IMR-90 (cell line): ENCODE measurements around the gene ANKRD6. TPM values are rescaled to one million over a fixed set of nuclear protein-coding genes. Genes with fewer than 3 reads are reported as not detected.

ENCODE experiments used
- ATAC-seq: fragments of 200-7000 bp; cut with Tn5 transposase; 2 replicates; pipeline ENCODE4 v1.9.1; 2020; ENCODE audit warnings: low read depth, mild to moderate bottlenecking, moderate library complexity
- BruUV-seq: library from RNA; stranded (reverse); fragments of 400-500 nt; replicated peaks from 2 replicates; lab custom pipeline; 2021; lab: Mats Ljungman, UMichigan
- CTCF ChIA-PET: fragments of 300-600 bp; formaldehyde crosslinking; extraction: SDS; loops from one replicate; lab custom pipeline; 2021; ENCODE audit warnings: antibody characterized with exemption; lab: Yijun Ruan, JAX
- POLR2A ChIA-PET: fragments of 300-600 bp; sonication (Branson Sonifier 250); formaldehyde crosslinking; loops from one replicate; lab custom pipeline; 2022; ENCODE audit warnings: antibody characterized with exemption; ENCODE audit not compliant: unreplicated experiment; lab: Charles Lee
- DNase-seq: peaks from one replicate; pipeline ENCODE4 v3.0.0; 2013
- H2AFZ ChIP-seq: replicated peaks from 2 replicates; pipeline ENCODE3; 2013; ENCODE audit warnings: low read length, mild to moderate bottlenecking; ENCODE audit not compliant: poor library complexity
- H2AK5ac ChIP-seq: 2 replicates; pipeline ENCODE4 v1.6.1; 2013; ENCODE audit warnings: low read depth, low read length, inconsistent platforms
- H2AK9ac ChIP-seq: replicated peaks from 2 replicates; pipeline ENCODE3; 2013; ENCODE audit warnings: mild to moderate bottlenecking, low read depth, low read length, moderate library complexity; ENCODE audit not compliant: poor library complexity
- H2BK120ac ChIP-seq: 2 replicates; pipeline ENCODE4 v1.6.1; 2013; ENCODE audit warnings: low read depth, low read length, inconsistent platforms
- H2BK15ac ChIP-seq: 3 replicates; pipeline ENCODE4 v1.6.1; 2013; ENCODE audit warnings: low read depth, low read length, inconsistent platforms
- H2BK20ac ChIP-seq: 2 replicates; pipeline ENCODE4 v1.6.1; 2013; ENCODE audit warnings: low read depth, mild to moderate bottlenecking, inconsistent platforms, low read length, moderate library complexity
- H2BK5ac ChIP-seq: 2 replicates; pipeline ENCODE4 v1.6.1; 2013; ENCODE audit warnings: mild to moderate bottlenecking, low read depth, low read length, inconsistent platforms; ENCODE audit not compliant: poor library complexity, severe bottlenecking
- H3K14ac ChIP-seq: replicated peaks from 2 replicates; pipeline ENCODE4 v1.6.1; 2013; ENCODE audit warnings: low read depth, low read length, inconsistent platforms
- H3K18ac ChIP-seq: 2 replicates; pipeline ENCODE4 v1.6.1; 2013; ENCODE audit warnings: low read depth, low read length, control low read depth
- H3K23ac ChIP-seq: 2 replicates; pipeline ENCODE4 v1.6.1; 2013; ENCODE audit warnings: low read depth, low read length, inconsistent platforms
- H3K27ac ChIP-seq: 2 replicates; pipeline ENCODE4 v1.5.1; 2013; ENCODE audit warnings: mild to moderate bottlenecking, control low read depth, low read length; ENCODE audit not compliant: insufficient read depth
- H3K27me3 ChIP-seq: 2 replicates; pipeline ENCODE4 v1.6.1; 2013; ENCODE audit warnings: low read length; ENCODE audit not compliant: control insufficient read depth, insufficient read depth
- H3K36me3 ChIP-seq: 2 replicates; pipeline ENCODE4 v1.6.1; 2013; ENCODE audit warnings: low read length, mixed read lengths; ENCODE audit not compliant: control insufficient read depth, insufficient read depth
- H3K4ac ChIP-seq: 2 replicates; pipeline ENCODE4 v1.6.1; 2013; ENCODE audit warnings: low read depth, low read length, inconsistent platforms
- H3K4me1 ChIP-seq: 2 replicates; pipeline ENCODE4 v1.6.1; 2013; ENCODE audit warnings: low read length, mixed read lengths; ENCODE audit not compliant: control insufficient read depth, insufficient read depth
- H3K4me2 ChIP-seq: 2 replicates; pipeline ENCODE4 v1.6.1; 2013; ENCODE audit warnings: low read depth, mild to moderate bottlenecking, control low read depth, low read length, moderate library complexity
- H3K4me3 ChIP-seq: 2 replicates; pipeline ENCODE4 v1.5.1; 2013; ENCODE audit warnings: low read depth, mild to moderate bottlenecking, control low read depth, low read length, moderate library complexity; ENCODE audit not compliant: insufficient read depth
- H3K56ac ChIP-seq: 2 replicates; pipeline ENCODE4 v1.6.1; 2013; ENCODE audit warnings: low read length, inconsistent platforms; ENCODE audit not compliant: insufficient read depth; ENCODE audit errors: extremely low read depth
- H3K79me1 ChIP-seq, 2 experiments: 2 replicates each; pipeline ENCODE4 v1.6.1; 2013; ENCODE audit warnings: low read length in 2 of 2, inconsistent platforms in 1 of 2, low read depth in 1 of 2
- H3K9ac ChIP-seq: 2 replicates; pipeline ENCODE4 v1.6.1; 2013; ENCODE audit warnings: low read depth, low read length, control low read depth
- H3K9me1 ChIP-seq: 2 replicates; pipeline ENCODE4 v1.6.1; 2013; ENCODE audit warnings: low read length, inconsistent platforms; ENCODE audit not compliant: insufficient read depth
- H3K9me3 ChIP-seq: 2 replicates; pipeline ENCODE4 v1.6.1; 2013; ENCODE audit warnings: low read length; ENCODE audit not compliant: control insufficient read depth, insufficient read depth
- H4K20me1 ChIP-seq: 2 replicates; pipeline ENCODE4 v1.6.1; 2013; ENCODE audit warnings: low read length, inconsistent platforms; ENCODE audit not compliant: insufficient read depth
- H4K5ac ChIP-seq: 2 replicates; pipeline ENCODE4 v1.6.1; 2013; ENCODE audit warnings: mild to moderate bottlenecking, low read depth, low read length, control low read depth
- H4K8ac ChIP-seq, 2 experiments: 2 replicates each; pipeline ENCODE4 v1.6.1; 2013; ENCODE audit warnings: low read depth in 2 of 2, low read length in 2 of 2, control low read depth in 1 of 2, inconsistent platforms in 1 of 2
- H4K91ac ChIP-seq: 2 replicates; pipeline ENCODE4 v1.6.1; 2013; ENCODE audit warnings: low read depth, low read length, inconsistent platforms; ENCODE audit not compliant: insufficient read depth
- MAZ ChIP-seq: IDR thresholded peaks from 2 replicates; pipeline ENCODE4 v1.6.1; 2012; ENCODE audit warnings: low read depth, mild to moderate bottlenecking, low read length, improper control_type of control experiment, moderate library complexity, borderline replicate concordance
- RCOR1 ChIP-seq: IDR thresholded peaks from 2 replicates; pipeline ENCODE4 v1.6.1; 2012; ENCODE audit warnings: mild to moderate bottlenecking, low read length, improper control_type of control experiment; ENCODE audit not compliant: insufficient replicate concordance
- RFX5 ChIP-seq: IDR thresholded peaks from 2 replicates; pipeline ENCODE4 v1.8.0; 2012; ENCODE audit warnings: low read depth, mild to moderate bottlenecking, low read length, moderate library complexity
- WGBS, 2 experiments: methylation state at CpG; one replicate each; pipeline versions ENCODE4 v1.1.5 to v1.1.7; 2013; ENCODE audit warnings: missing lambda C conversion rate in 2 of 2; ENCODE audit not compliant: insufficient read length in 1 of 2; ENCODE audit errors: extremely low coverage in 2 of 2; 5-methylcytosine and 5-hydroxymethylcytosine counted together
- dilution Hi-C: fragments of 300-500 bp; cut with HindIII; formaldehyde crosslinking; loops from one replicate; pipeline ENCODE4 v1.14.3; 2018; ENCODE audit warnings: low sequenced_read_pairs; ENCODE audit not compliant: unreplicated experiment
- in situ Hi-C: fragments of 300-500 bp; cut with MboI; formaldehyde crosslinking; loops from 3 replicates; pipeline ENCODE4 v1.14.3; 2019; ENCODE audit warnings: low sequenced_read_pairs, inconsistent platforms, mixed read lengths
- intact Hi-C: fragments of 100-400 bp; cut with micrococcal nuclease; formaldehyde crosslinking; loops from 2 replicates; pipeline ENCODE4 v1.10.0; 2022
- polyA plus RNA-seq, 3 experiments: library from polyadenylated mRNA; depleted of rRNA; stranded (reverse); fragments of >200 nt; gene quantifications; 2 replicates each; pipeline ENCODE4 v1.2.3, GENCODE V29; 2012; ENCODE audit warnings: low replicate concordance in 1 of 3
- total RNA-seq: library from RNA; depleted of rRNA; stranded (reverse); fragments of >200 nt; gene quantifications from 2 replicates; pipeline ENCODE4 v1.2.3, GENCODE V29; 2012
- TF ChIP-seq, protein P1 (sequence below): conservative IDR thresholded peaks from 2 replicates; pipeline ENCODE4 v1.5.1; 2012; ENCODE audit warnings: mild to moderate bottlenecking, low read depth, low read length, improper control_type of control experiment

Gene ANKRD6
- total and polyA plus RNA-seq, 2 of the 4 experiments (the other 2 are of a cell fraction), result 0.12 to 0.18 TPM

DNA sequence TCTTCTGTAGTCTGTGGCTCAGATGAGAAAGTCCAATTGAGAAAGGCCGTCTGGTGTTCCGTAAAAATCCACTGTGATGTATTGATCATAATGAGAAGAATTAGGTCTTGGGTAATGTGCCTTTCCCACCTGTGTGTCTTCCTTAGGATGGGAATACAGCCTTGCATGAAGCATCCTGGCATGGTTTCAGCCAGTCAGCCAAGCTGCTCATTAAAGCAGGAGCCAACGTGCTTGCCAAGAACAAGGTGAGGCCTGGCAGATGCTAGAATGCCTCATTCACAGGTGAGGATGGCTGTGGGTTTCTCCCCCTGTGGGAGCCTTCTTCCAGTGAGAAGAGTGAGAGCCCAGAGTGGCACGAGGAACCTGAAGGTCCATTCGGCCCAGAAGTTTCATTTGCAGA, 172.9 kb downstream of the ANKRD6 start:
- POLR2A ChIA-PET, result no interaction called here
- Histone ChIP-seq H3K27me3 (no peaks in the 10 kb centered on the region; the same call in 1 of the 2 replicates), H3K4ac (no peak overlapping the region), H3K14ac (no peak overlapping the region), H3K4me1 (no peaks in the 10 kb centered on the region), H2AK9ac (no peak overlapping the region), H2AK5ac (no peak overlapping the region), H4K20me1 (no peaks in the 10 kb centered on the region), H3K79me1 (no peaks in the 10 kb centered on the region), H3K4me3 (no peak overlapping the region), H3K36me3 (no peaks in the 10 kb centered on the region), H3K4me2 (no peak overlapping the region), H3K9me3 (no peaks in the 10 kb centered on the region), H4K5ac (no peak overlapping the region), H2AFZ (no peak overlapping the region), H3K9me1 (no peaks in the 10 kb centered on the region), H2BK20ac (no peak overlapping the region), H3K27ac (no peak overlapping the region), H3K9ac (no peak overlapping the region), H4K8ac (no peak overlapping the region), H3K23ac (no peak overlapping the region), H3K18ac (no peak overlapping the region), H2BK5ac (no peak overlapping the region), H2BK120ac (no peak overlapping the region), H2BK15ac (no peak overlapping the region), H4K91ac (no peak overlapping the region), H3K56ac (no peak overlapping the region)
- BruUV-seq, result no TSS peak
- intact Hi-C loops (no loop called here), dilution Hi-C loops (no loop called here), in situ Hi-C loops (loop anchor here (25.0 kb wide), 1 partner anchor 619 kb away; no protein-coding TSS in a partner anchor)
- DNase-seq (no peak), ATAC-seq (no peak)
- no peak for TF ChIP-seq RCOR1
- TF ChIP-seq RFX5, result no peak
- no peak for TF ChIP-seq MAZ
- TF ChIP-seq, protein P1, sequence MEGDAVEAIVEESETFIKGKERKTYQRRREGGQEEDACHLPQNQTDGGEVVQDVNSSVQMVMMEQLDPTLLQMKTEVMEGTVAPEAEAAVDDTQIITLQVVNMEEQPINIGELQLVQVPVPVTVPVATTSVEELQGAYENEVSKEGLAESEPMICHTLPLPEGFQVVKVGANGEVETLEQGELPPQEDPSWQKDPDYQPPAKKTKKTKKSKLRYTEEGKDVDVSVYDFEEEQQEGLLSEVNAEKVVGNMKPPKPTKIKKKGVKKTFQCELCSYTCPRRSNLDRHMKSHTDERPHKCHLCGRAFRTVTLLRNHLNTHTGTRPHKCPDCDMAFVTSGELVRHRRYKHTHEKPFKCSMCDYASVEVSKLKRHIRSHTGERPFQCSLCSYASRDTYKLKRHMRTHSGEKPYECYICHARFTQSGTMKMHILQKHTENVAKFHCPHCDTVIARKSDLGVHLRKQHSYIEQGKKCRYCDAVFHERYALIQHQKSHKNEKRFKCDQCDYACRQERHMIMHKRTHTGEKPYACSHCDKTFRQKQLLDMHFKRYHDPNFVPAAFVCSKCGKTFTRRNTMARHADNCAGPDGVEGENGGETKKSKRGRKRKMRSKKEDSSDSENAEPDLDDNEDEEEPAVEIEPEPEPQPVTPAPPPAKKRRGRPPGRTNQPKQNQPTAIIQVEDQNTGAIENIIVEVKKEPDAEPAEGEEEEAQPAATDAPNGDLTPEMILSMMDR, result no peak
- CTCF ChIA-PET, result interaction anchor here (1.0 kb wide), 1 partner anchor 234 kb away, joined by 3 read pairs; no protein-coding TSS in a partner anchor
- no CpG with 5 or more reads among the region's 5 CpGs for WGBS, 2 experiments
